Ureter (tissue), 1 donor: ENCODE results near the gene PIGZ. TPM values are rescaled to one million over a fixed set of nuclear protein-coding genes. Genes with fewer than 3 reads are reported as not detected.

Experiments
- DNase-seq: peaks from one replicate; pipeline ENCODE4 v3.0.0-alpha.2; 2020; ENCODE audit warnings: low spot score
- total RNA-seq: library from RNA; stranded (reverse); gene quantifications from one replicate; pipeline ENCODE4 v1.2.4, GENCODE V29; 2023
- donor health status: DM: yes; HTN: yes; CAD: no.

Gene PIGZ
- total RNA-seq, 1 donor from 2014 or later = 16.3 TPM

DNA sequence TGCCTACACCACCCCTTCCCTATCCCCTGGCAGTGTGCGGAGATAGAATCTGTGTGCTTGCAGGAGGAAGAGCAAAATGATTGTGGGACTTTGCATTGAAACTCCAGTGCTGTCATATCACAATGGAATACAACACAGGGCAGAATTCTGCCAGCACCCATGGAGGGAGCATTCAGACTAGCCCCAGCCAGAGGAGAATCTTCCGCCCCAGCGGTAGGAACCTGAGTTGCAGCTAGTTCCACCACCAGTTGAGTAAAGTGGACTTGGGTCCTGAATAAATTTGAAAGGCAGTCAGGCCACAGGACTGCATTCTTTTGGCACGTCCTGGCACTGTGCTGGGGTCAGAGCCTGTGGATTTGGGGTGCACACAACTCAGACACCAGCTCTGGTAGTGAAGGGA is 53.8 kb downstream of the PIGZ start:
- DNase-seq = no peak

- DNase-seq = no peak
Observed at GRCh38 chr3:196903740-196904139, 64.9 kb downstream of the PIGZ start.

DNA sequence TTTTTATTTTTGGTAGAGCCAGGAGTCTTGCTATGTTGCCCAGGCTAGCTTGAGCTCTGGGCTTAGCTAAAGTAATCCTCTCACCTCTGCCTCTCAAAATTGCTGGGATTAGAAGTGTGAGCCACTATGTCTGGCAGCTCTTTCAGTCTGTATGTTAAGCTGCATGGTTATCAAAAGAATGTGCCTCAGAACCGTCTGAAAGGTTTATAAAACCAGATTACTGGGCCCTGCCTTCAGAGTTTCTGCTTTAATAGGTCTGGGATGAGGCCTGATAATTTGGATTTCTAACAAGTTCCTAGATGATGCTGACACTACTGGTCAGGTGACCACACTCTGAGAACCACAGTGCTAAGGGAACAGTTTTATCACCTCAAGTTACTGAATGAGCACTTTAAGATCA is 66.3 kb downstream of the PIGZ start:
- no peak for DNase-seq

DNA sequence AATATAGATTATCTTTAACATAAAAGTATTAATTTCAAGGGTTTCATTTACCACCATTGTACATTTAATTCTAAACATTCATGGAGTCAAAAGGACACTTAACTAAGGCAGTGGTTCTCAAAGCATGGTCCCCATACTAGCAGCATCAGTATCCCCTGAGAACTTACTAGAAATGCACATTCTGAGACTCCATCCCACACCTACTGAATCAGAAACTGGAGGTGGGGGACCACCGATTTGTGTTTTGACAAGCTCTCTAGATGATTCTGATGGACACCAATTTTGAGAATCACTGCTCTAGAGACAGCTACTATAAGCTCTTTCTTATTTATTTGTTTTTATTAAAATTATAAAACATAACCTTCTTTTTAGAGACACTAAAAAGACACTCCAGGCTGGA is 66.9 kb downstream of the PIGZ start:
- no peak for DNase-seq

Other genes with a start within 250 kb of the PIGZ start
- gene PAK2, start 229.0 kb downstream of the PIGZ start, total RNA-seq = 55.0 TPM
- gene SENP5, start 100.9 kb downstream of the PIGZ start, total RNA-seq = 44.0 TPM
- gene NCBP2, start 26.3 kb downstream of the PIGZ start, total RNA-seq = 80.9 TPM
- gene MELTF, start 61.0 kb upstream of the PIGZ start, total RNA-seq = 3.4 TPM